Ishikawa (cell line): Measurements from ENCODE around the gene CPA3.

Experiments
- CEBPB ChIP-seq: IDR thresholded peaks from 2 replicates; pipeline ENCODE4 v1.6.1; 2012
- CREB1 ChIP-seq: IDR thresholded peaks from 2 replicates; pipeline ENCODE4 v1.6.1; 2012; ENCODE audit warnings: low read depth
- EGR1 ChIP-seq: IDR thresholded peaks from 2 replicates; pipeline ENCODE4 v1.6.1; 2012
- EP300 ChIP-seq: IDR thresholded peaks from 2 replicates; pipeline ENCODE4 v1.6.1; 2012; ENCODE audit warnings: borderline replicate concordance
- FOXM1 ChIP-seq: IDR thresholded peaks from 2 replicates; pipeline ENCODE4 v1.6.1; 2012; ENCODE audit warnings: low read depth, borderline replicate concordance
- MAX ChIP-seq: IDR thresholded peaks from 2 replicates; pipeline ENCODE4 v1.6.1; 2012
- NFIC ChIP-seq: IDR thresholded peaks from 2 replicates; pipeline ENCODE4 v1.6.1; 2012
- RAD21 ChIP-seq: IDR thresholded peaks from 2 replicates; pipeline ENCODE4 v1.6.1; 2012; ENCODE audit warnings: low read depth
- REST ChIP-seq: IDR thresholded peaks from 2 replicates; pipeline ENCODE4 v1.6.1; 2012; ENCODE audit warnings: low read depth, mild to moderate bottlenecking
- TAF1 ChIP-seq: IDR thresholded peaks from 2 replicates; pipeline ENCODE4 v1.6.1; 2012; ENCODE audit warnings: low read depth, mild to moderate bottlenecking
- TCF12 ChIP-seq: IDR thresholded peaks from 2 replicates; pipeline ENCODE4 v1.6.1; 2012; ENCODE audit warnings: low read depth
- TEAD4 ChIP-seq: IDR thresholded peaks from 2 replicates; pipeline ENCODE4 v1.6.1; 2012
- USF1 ChIP-seq: IDR thresholded peaks from 2 replicates; pipeline ENCODE4 v1.6.1; 2012
- YY1 ChIP-seq: IDR thresholded peaks from 2 replicates; pipeline ENCODE4 v1.6.1; 2012; ENCODE audit warnings: low read depth
- ZBTB7A ChIP-seq: IDR thresholded peaks from 2 replicates; pipeline ENCODE4 v1.6.1; 2012; ENCODE audit warnings: low read depth

Gene CPA3

GRCh38 chr3:148857316-148857715 lies 7.8 kb upstream of the CPA3 start:
- TF ChIP-seq FOXM1 (no peak), MAX (no peak), NFIC (no peak), USF1 (no peak), CREB1 (no peak), ZBTB7A (no peak), TCF12 (no peak), TAF1 (no peak), TEAD4 (no peak), EP300 (no peak), REST (no peak), CEBPB (no peak), EGR1 (no peak), YY1 (no peak), RAD21 (no peak)

- TF ChIP-seq RAD21 = peak; percentile 84
- TF ChIP-seq YY1 = no peak
Measured at GRCh38 chr3:148861277-148861869, 3.7 kb upstream of the CPA3 start.

GRCh38 chr3:148863297-148863696 lies 1.8 kb upstream of the CPA3 start:
- TF ChIP-seq TCF12 (no peak), FOXM1 (no peak), NFIC (no peak), MAX (no peak), EGR1 (no peak), TEAD4 (no peak), USF1 (no peak), EP300 (no peak), CREB1 (no peak), ZBTB7A (no peak), RAD21 (no peak), YY1 (no peak), REST (no peak), TAF1 (no peak), CEBPB (no peak)

- TF ChIP-seq REST = no peak
Measured at GRCh38 chr3:148863814-148864213, 1.3 kb upstream of the CPA3 start.

- TF ChIP-seq REST (no peak), ZBTB7A (no peak), EGR1 (no peak), MAX (no peak), CREB1 (no peak), EP300 (no peak), NFIC (no peak), TEAD4 (no peak), USF1 (no peak), TAF1 (no peak), CEBPB (no peak), TCF12 (no peak), YY1 (no peak), RAD21 (no peak), FOXM1 (no peak)
Measured at GRCh38 chr3:148866261-148866660, 1.2 kb downstream of the CPA3 start.
